Parathyroid adenoma (tissue), 2 donors: ENCODE measurements around the gene PDRG1.
"Not testable (repeated sequence)": the region's sequence is repeated elsewhere in the genome, so short reads cannot be mapped to it uniquely, and the experiment has no call there.

ENCODE experiments used
- H2AFZ ChIP-seq: fragments of 300-600 bp; sonication (generic); one replicate; pipeline ENCODE4 v1.7.0; 2017; ENCODE audit warnings: antibody characterized with exemption, mild to moderate bottlenecking
- H3K27ac ChIP-seq: fragments of 300-600 bp; sonication (generic); one replicate; pipeline ENCODE4 v1.7.0; 2017
- H3K27me3 ChIP-seq: fragments of 300-600 bp; sonication (generic); one replicate; pipeline ENCODE4 v1.7.0; 2017; ENCODE audit warnings: low read length; ENCODE audit not compliant: control insufficient read depth, insufficient read depth
- H3K36me3 ChIP-seq: fragments of 300-600 bp; sonication (generic); one replicate; pipeline ENCODE4 v1.7.0; 2017; ENCODE audit warnings: low read length; ENCODE audit not compliant: control insufficient read depth, insufficient read depth
- H3K4me1 ChIP-seq: fragments of 300-600 bp; sonication (generic); one replicate; pipeline ENCODE4 v1.7.0; 2017; ENCODE audit warnings: control low read depth
- H3K4me2 ChIP-seq: fragments of 300-600 bp; sonication (generic); one replicate; pipeline ENCODE4 v1.7.0; 2017; ENCODE audit warnings: low read length
- H3K4me3 ChIP-seq: fragments of 300-600 bp; sonication (generic); one replicate; pipeline ENCODE4 v1.7.0; 2017; ENCODE audit warnings: low read depth, low read length
- H3K79me2 ChIP-seq: fragments of 300-600 bp; sonication (generic); one replicate; pipeline ENCODE4 v1.7.0; 2017; ENCODE audit warnings: control low read depth
- H3K9ac ChIP-seq: fragments of 300-600 bp; sonication (generic); one replicate; pipeline ENCODE4 v1.7.0; 2017; ENCODE audit warnings: mild to moderate bottlenecking
- H3K9me3 ChIP-seq: fragments of 300-600 bp; sonication (generic); one replicate; pipeline ENCODE4 v1.7.0; 2017; ENCODE audit warnings: low read length; ENCODE audit not compliant: control insufficient read depth
- TF ChIP-seq, protein P1 (sequence below): fragments of 300-600 bp; sonication (generic); IDR thresholded peaks from one replicate; pipeline ENCODE4 v1.7.0; 2017; ENCODE audit warnings: antibody characterized with exemption, mild to moderate bottlenecking
- donor health status: primary hyperparathyroidism.

Gene PDRG1

DNA sequence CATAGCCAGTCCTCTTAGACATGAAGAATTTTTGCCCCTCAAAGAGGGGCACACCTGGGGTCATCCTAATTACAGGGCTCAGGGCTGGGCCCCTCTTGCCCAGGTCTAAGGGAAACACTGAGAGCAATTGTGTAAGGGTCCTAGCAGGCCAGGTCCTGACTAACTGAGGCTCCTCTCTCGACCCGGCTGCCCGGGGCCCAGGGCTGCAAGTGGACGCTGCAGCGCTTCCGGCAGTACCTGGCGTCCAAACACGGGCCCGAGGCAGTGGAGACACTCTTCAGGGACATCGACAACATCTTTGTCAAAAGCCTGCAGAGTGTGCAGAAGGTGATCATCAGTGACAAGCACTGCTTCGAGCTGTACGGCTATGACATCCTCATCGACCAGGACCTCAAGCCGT, 17.4 kb downstream of the PDRG1 start:
- Histone ChIP-seq H3K4me2 (no peak overlapping the region), H3K4me1 (peaks cover 38% of the 10 kb centered on the region), H3K9ac (no peak overlapping the region), H2AFZ (no peak overlapping the region), H3K9me3 (no peaks in the 10 kb centered on the region), H3K79me2 (no peaks in the 10 kb centered on the region), H3K27ac (no peak overlapping the region), H3K4me3 (no peak overlapping the region), H3K36me3 (no peaks in the 10 kb centered on the region), H3K27me3 (no peaks in the 10 kb centered on the region)
- TF ChIP-seq, protein P1, sequence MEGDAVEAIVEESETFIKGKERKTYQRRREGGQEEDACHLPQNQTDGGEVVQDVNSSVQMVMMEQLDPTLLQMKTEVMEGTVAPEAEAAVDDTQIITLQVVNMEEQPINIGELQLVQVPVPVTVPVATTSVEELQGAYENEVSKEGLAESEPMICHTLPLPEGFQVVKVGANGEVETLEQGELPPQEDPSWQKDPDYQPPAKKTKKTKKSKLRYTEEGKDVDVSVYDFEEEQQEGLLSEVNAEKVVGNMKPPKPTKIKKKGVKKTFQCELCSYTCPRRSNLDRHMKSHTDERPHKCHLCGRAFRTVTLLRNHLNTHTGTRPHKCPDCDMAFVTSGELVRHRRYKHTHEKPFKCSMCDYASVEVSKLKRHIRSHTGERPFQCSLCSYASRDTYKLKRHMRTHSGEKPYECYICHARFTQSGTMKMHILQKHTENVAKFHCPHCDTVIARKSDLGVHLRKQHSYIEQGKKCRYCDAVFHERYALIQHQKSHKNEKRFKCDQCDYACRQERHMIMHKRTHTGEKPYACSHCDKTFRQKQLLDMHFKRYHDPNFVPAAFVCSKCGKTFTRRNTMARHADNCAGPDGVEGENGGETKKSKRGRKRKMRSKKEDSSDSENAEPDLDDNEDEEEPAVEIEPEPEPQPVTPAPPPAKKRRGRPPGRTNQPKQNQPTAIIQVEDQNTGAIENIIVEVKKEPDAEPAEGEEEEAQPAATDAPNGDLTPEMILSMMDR = no peak

DNA sequence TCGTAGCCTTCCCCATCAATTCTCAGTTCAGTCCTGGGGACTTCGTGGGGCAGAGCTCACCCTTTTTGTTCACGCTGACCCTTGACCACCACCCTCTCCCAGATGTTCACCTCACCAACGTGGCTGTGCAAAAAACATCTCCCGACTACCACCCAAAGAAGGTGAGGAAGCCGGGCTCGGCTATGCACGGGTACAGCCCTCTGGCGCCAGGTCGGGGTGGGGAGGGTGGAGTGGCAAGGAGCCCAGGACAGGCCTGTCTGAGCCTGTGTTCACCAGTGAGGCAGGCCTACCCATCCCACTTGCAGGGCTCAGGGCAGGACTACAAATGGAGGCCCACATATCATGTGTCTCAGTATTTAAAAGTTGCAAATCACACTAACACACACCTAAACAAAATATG, 18.1 kb downstream of the PDRG1 start:
- H3K4me3 ChIP-seq = no peak overlapping the region

DNA sequence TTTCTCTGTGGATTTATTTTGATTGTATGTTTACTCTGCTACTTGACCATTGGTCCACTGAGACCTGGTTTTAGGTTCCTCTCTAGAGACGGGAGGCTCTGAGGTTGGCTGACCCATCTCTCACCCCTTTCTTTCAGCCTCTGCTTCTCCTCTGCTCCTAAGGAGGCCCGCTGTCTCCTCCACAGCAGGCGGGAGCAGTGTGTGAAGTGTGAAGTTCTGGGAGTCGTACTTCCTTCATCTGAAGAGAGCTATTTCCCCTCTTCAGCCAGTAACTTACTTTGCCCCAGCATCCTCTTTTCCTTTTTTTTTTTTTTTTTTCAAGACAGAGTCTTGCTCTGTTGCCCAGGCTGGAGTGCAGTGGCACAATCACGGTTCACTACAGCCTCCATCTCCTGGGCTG, 21.1 kb downstream of the PDRG1 start:
- H2AFZ ChIP-seq = peak overlapping the region; percentile 29
- H3K9ac ChIP-seq = no peak overlapping the region

More for the DNA sequence above, 18.1 kb downstream of the PDRG1 start:
- H3K36me3 ChIP-seq = no peaks in the 10 kb centered on the region
- no peak overlapping the region for H3K9ac ChIP-seq
- no peaks in the 10 kb centered on the region for H3K79me2 ChIP-seq
- peaks cover 30% of the 10 kb centered on the region for H3K4me1 ChIP-seq
- no peaks in the 10 kb centered on the region for H3K27me3 ChIP-seq
- H3K9me3 ChIP-seq = no peaks in the 10 kb centered on the region
- TF ChIP-seq, protein P1 = no peak
- H2AFZ ChIP-seq = no peak overlapping the region
- no peak overlapping the region for H3K27ac ChIP-seq
- H3K4me2 ChIP-seq = no peak overlapping the region

DNA sequence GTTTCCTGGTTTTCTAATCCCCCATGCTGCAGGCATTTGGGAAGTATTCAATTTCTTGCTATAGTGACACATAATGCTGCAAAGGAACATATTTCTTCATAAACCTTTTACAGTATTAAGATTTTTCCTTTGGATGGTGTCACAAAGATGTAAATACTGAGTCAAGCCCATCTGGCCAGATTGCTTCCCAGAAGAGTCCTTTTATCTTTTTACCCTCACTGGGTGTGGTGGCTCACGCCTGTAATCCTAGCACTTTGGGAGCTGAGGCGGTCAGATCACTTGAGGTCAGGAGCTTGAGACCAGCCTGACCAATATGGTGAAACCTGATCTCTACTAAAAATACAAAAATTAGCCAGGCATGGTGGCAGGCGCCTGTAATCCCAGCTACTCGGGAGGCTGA, 22.2 kb downstream of the PDRG1 start:
- H3K4me1 ChIP-seq, H3K9me3 ChIP-seq, H3K36me3 ChIP-seq, H3K79me2 ChIP-seq, H3K9ac ChIP-seq, H3K4me2 ChIP-seq, H3K4me3 ChIP-seq, H3K27ac ChIP-seq, H2AFZ ChIP-seq, H3K27me3 ChIP-seq: not testable (repeated sequence)

More for the DNA sequence above, 21.1 kb downstream of the PDRG1 start:
- no peaks in the 10 kb centered on the region for H3K36me3 ChIP-seq
- no peaks in the 10 kb centered on the region for H3K9me3 ChIP-seq
- TF ChIP-seq, protein P1 = no peak
- H3K4me1 ChIP-seq = peaks cover 10% of the 10 kb centered on the region
- no peaks in the 10 kb centered on the region for H3K79me2 ChIP-seq
- H3K27ac ChIP-seq = no peak overlapping the region
- H3K27me3 ChIP-seq = no peaks in the 10 kb centered on the region
- no peak overlapping the region for H3K4me2 ChIP-seq
- H3K4me3 ChIP-seq = no peak overlapping the region

DNA sequence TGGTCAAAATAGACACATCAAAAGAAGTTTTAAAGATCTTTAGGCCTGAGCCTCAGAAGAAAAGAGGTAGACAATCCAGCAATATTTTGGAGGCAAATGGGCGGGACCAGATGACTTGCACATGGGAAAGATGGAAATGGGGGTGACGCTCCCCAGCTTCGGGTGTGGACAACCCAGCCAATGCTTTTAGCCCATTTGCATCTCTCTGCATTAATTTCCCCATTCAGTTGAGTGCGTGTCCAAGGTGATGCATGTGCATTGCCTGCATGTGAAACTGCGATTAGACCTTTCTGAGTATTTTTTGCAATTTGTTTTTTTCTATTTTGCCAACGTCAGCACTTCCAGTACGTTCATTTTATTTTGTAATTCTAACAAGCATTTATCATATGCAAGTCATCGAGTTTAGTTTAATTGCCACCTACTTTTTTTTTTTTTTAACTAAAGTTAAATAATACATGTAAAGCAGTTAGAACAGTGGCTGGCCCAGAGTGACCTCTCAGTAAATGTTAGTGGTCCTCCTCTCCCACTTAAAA, 24.2 kb downstream of the PDRG1 start:
- Histone ChIP-seq H3K4me2 (no peak overlapping the region), H3K4me3 (no peak overlapping the region), H3K9me3 (no peaks in the 10 kb centered on the region), H3K36me3 (no peaks in the 10 kb centered on the region), H2AFZ (no peak overlapping the region), H3K27ac (no peak overlapping the region), H3K27me3 (no peaks in the 10 kb centered on the region), H3K4me1 (peaks cover 13% of the 10 kb centered on the region), H3K9ac (no peak overlapping the region), H3K79me2 (no peaks in the 10 kb centered on the region)
- TF ChIP-seq, protein P1 = no peak
